HG02970 (cell line): ENCODE measurements around the gene PRAMEF13.
"Not testable (repeated sequence)": the region's sequence is repeated elsewhere in the genome, so short reads cannot be mapped to it uniquely, and the experiment has no call there.

ENCODE experiments used
- ATAC-seq: cut with Tn5 transposase; IDR thresholded peaks from one replicate; pipeline ENCODE4 v1.9.1; 2021; ENCODE audit warnings: mild to moderate bottlenecking, moderate library complexity, moderate number of reproducible peaks; ENCODE audit not compliant: unreplicated experiment, low FRiP score

PRAMEF13 gene, protein sequence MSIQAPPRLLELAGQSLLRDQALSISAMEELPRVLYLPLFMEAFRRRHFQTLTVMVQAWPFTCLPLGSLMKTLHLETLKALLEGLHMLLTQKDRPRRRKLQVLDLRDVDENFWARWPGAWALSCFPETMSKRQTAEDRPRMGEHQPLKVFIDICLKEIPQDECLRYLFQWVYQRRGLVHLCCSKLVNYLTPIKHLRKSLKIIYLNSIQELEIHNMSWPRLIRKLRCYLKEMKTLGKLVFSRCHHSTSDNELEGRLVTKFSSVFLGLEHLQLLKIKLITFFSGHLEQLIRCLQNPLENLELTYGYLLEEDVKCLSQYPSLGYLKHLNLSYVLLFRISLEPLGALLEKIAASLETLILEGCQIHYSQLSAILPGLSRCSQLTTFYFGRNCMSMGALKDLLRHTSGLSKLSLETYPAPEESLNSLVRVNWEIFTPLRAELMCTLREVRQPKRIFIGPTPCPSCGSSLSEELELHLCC

DNA sequence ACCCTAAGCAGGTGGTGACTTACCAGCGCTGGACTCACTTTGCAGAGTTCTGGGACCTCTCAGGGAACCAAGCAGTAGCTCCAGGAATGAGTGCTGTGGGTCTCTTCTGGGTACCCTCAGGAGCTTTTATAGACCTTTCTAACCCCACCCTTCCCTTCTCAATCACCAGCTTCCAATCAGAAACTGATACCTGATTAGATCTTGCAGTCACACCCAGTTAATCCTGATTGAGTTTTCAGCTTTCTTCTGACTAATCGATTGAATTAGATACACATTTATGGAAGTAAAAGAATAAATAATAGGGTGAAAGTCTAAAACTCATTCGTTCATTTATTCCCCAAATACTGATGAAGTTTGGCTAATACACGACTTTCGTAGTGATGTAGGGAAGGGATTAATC, at the start of gene PRAMEF13:
Gene PRAMEF13, minus strand, starts transcription at position 101 of the 400 bp plus-strand sequence. CDS start 1,820 bp downstream, outside the sequence.
- ATAC-seq = not testable (repeated sequence)

DNA sequence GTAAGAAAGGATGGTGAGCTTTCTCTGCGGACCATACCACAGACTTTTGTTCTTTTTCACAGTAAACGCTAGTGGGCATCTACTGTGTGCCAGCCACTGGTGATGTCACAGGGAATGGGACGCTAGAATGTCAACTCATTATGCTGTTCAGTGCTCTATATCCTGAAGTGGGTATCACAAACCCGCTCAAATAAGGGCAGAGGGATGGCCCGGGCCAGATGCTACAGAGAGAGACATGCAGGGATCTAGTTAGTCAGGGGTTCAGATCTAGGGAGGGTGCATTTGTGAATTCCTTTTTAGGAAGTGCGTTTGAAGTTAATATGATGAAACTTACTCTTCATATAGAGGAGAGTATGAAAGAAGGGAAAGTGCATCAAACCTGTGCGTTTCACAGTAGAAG, 45.9 kb upstream of the PRAMEF13 start:
- not testable (repeated sequence) for ATAC-seq

DNA sequence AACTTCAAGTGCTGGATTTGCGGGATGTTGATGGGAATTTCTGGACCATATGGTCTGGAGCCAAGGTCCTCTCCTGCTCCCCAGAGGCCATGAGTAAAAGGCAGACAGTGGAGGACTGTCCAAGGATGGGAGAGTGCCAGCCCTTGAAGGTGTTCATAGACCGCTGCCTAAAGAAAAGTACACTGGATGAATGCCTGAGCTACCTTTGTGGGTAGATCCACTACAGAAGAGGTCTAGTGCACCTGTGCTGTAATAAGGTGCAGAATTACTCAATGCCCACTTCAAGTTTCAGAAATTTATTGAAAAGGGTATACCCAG, 45.3 kb upstream of the PRAMEF13 start:
- ATAC-seq = not testable (repeated sequence)

- not testable (repeated sequence) for ATAC-seq
Measured at GRCh38 chr1:13245841-13246553, 44.8 kb upstream of the PRAMEF13 start.

GRCh38 chr1:13243536-13244263, 42.5 kb upstream of the PRAMEF13 start:
- not testable (repeated sequence) for ATAC-seq

DNA sequence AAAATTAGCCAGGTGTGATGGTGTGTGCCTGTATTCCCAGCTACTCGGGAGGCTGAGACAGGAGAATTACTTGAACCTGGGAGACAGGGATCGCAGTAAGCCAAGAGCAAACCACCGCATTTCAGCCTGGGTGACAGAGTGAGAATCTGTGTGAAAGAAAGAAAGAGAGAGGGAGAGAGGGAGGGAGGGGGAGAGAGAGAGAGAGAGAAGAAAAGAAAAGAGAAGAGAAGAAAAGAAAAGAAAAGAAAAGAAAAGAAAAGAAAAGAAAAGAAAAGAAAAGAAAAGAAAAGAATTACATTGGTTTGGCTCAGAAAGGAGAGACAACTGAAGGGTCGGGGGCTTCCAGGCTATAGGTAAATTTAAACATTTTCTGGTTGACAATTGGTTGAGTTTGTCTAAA, 38.4 kb upstream of the PRAMEF13 start:
- ATAC-seq = not testable (repeated sequence)

- not testable (repeated sequence) for ATAC-seq
Measured at GRCh38 chr1:13237572-13237971, 36.4 kb upstream of the PRAMEF13 start.

GRCh38 chr1:13234057-13234456, 32.8 kb upstream of the PRAMEF13 start:
- not testable (repeated sequence) for ATAC-seq

DNA sequence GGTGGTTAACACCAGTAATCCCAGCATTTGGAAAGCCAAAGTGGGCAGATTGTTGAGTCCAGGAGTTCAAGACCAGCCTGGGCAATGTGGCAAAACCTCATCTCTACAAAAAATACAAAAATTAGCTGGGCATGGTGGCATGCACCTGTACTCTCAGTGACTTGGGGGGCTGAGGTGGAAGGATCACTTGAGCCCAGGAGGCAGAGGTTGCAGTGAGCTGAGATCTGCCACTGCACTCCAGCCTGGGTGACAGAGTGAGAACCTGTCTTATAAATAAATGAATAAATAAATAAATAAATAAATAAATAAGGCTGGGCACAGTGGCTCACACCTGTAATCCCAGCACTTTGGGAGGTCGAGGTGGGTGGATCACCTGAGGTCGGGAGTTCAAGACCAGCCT, 30.8 kb upstream of the PRAMEF13 start:
- not testable (repeated sequence) for ATAC-seq

DNA sequence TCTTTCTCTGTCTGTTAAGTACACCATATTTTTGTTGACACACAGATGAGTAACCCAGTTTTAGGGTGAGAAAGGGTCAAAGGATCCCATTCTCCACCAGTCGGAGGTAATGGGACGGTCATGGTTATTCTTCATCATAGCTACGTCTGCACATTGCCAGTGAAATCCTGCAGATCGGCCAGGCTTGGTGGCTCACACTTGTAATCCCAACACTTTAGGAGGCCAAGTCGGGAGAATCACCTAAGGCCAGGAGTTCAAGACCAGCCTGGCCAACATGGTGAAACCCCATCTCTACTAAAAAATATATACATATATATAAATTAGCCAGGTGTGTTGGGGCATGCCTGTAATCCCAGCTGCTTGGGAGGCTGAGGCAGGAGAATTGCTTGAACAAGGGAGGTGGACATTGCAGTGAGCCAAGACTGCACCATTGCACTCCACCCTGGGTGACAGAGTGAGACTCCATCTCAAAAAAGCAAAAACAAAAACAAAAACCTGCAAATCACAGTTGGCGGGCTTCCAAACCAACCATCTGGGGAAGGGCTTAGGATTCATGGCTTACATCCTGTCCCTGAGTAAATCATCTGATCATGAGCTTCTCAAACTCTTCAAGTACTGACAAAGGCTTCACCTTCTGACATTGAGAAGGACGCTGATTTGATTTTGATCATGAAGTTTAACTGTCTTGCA, 30.0 kb upstream of the PRAMEF13 start:
- not testable (repeated sequence) for ATAC-seq

- not testable (repeated sequence) for ATAC-seq
Measured at GRCh38 chr1:13230601-13231000, 29.4 kb upstream of the PRAMEF13 start.

GRCh38 chr1:13230096-13230495, 28.9 kb upstream of the PRAMEF13 start:
- ATAC-seq = not testable (repeated sequence)

DNA sequence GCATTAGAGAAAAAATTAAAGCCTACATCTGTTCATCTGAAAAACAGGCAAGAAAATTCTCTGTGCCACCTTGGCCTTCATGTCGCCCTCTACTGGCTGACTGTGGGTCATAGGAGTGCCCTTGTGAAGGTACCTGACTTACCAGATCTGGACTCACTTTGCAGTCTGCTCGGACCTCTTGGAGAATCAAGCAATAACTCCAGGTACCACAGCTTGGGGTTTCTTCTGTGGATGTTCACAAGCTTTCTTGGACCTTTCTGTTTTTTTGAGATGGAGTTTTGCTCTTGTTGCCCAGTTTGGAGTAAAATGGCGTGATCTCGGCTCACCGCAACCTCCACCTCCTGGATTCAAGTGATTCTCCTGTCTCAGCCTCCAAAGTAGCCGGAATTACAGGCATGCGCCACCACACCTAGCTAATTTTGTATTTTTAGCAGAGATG, 27.2 kb upstream of the PRAMEF13 start:
- no peak for ATAC-seq

- ATAC-seq = not testable (repeated sequence)
Measured at GRCh38 chr1:13227271-13228055, 26.3 kb upstream of the PRAMEF13 start.

DNA sequence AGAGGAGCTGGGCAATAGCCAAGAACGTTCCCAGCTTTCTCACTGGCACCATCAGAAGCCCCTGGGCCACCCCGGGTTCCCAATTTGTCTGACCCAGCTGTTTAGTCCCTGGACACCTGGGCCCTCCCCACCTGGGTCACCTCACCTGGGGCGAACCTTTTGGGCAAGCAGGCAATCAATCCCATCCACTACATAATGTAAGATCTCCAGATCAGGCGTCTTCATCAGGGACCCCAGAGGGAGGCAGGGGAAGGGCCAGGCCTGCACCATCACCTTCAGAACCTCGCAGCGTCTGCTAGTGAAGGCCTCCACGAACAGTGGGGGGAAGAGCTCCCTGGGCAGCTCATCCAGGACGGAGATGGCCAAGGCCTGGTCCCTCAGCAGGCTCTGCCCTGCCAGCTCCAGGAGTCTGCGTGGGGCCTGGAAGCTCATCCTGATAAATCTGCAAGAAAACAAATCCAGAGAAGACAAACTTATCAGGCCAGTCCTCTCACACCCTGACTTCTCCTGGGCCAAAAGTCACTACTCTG, 24.5 kb upstream of the PRAMEF13 start, which contains the start of gene PRAMEF18:
Gene PRAMEF18, minus strand, starts transcription at position 480 of the 530 bp plus-strand sequence. Its CDS starts 48 bp downstream, at position 432.
- ATAC-seq = not testable (repeated sequence)

DNA sequence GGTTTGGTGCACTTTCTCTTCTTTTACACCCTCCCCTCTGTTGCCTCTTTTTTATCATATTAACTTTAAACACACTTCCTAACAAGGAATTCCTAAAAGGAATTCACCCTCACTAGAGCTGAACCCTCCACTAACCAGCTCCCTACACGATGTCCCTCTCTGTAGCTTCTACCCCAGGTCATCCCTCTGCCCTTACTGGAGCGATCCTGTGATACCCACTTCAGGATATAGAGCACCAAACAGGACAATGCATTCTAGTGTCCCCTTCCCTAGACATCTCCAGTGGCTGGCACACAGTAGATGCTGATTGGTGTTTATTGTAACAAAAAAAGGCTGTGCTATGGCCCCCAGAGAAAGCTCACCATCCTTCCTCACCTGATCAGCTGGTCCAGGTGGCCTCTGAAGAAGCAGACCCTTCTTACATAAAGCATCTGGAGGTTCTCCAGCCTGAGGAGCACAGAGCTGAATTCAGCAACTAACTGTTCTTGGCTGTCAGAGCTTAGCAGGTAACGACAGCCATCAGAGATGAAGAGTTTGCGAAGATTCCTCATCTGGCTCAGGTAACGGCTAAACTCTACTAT, 23.4 kb upstream of the PRAMEF13 start:
- no peak for ATAC-seq

- ATAC-seq = not testable (repeated sequence)
Measured at GRCh38 chr1:13222788-13223187, 21.6 kb upstream of the PRAMEF13 start.

DNA sequence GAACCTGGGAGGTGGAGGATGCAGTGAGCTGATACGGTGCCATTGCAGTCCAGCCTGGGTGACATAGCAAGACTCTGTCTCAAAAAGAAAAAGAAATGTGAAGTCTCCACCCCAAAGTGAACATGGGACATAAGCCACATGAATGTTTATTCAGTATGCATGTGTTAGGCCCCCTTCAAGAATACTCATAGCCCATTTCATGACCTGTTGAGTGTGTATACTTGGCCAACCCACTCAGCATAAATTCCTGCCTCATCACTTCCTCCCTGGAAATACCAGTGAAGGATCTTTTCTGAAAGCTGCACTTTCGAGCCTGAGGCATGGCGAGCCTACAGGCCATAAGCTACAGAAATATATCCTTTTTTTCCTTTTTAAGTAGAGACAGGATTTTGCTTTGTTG, 18.0 kb upstream of the PRAMEF13 start:
- ATAC-seq = not testable (repeated sequence)

DNA sequence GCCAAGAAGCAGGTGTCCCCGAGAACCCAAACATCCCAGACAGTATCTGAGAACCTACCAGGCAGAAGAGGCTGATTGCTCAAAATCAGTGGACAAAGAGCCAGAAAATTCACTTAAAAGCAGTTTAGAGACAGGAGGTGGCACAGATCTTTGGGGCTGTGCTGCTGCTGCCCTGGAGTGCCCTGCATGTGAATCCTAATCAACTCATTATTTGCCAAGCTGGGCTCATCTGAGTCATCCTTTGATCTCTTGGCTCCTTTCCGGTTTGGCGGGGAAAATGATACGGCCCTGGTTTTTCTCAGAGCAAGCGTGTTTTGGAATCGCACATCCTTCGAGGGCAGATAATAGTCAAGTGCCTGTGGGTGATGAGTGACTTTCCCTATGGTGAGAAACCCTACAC, 15.4 kb upstream of the PRAMEF13 start:
- ATAC-seq = not testable (repeated sequence)
